Measurements from ENCODE around the gene PML. TPM values are rescaled to one million over a fixed set of nuclear protein-coding genes. Genes with fewer than 3 reads are reported as not detected.

Gene PML
- total and polyA plus RNA-seq, 9 of the 15 experiments (the other 6 are each of a cell fraction or from before 2014, with no cell fraction given): 5.0 to 50.7 (median 10.1) TPM

- TF ChIP-seq PREB (CRISPR knock-in tag; IDR thresholded peaks at IDR 0.05) (no peak), UBTF (IDR thresholded peaks at IDR 0.05; ENCODE audit: borderline replicate concordance in 1 of 2, low read depth in 2 of 2, low read length in 2 of 2) (no peak), CAMTA2 (CRISPR knock-in tag; conservative IDR thresholded peaks at IDR 0.05) (no peak), ZNF175 (CRISPR knock-in tag; IDR thresholded peaks at IDR 0.05; ENCODE audit: low read depth) (no peak), XRCC3 (IDR thresholded peaks at IDR 0.05) (no peak), TCF15 (CRISPR knock-in tag; IDR thresholded peaks at IDR 0.05) (no peak), FOXJ3 (CRISPR knock-in tag; IDR thresholded peaks at IDR 0.05) (no peak), TFAM (CRISPR knock-in tag; conservative IDR thresholded peaks at IDR 0.05) (no peak), ZBTB11 (CRISPR knock-in tag; IDR thresholded peaks at IDR 0.05) (no peak), TBL1XR1 (IDR thresholded peaks at IDR 0.05; ENCODE audit: low read length in 2 of 2) (no peak), SETDB1 (IDR thresholded peaks at IDR 0.05; ENCODE audit: low read length) (no peak), FOXP4 (CRISPR knock-in tag; IDR thresholded peaks at IDR 0.05; ENCODE audit: borderline replicate concordance) (no peak), BHLHE40 (IDR thresholded peaks at IDR 0.05; ENCODE audit: low read length) (no peak), NUFIP1 (IDR thresholded peaks at IDR 0.05; ENCODE audit: partially characterized antibody) (no peak), JUND (IDR thresholded peaks at IDR 0.05; ENCODE audit: borderline replicate concordance, low read depth, low read length) (no peak), JUND (tag; IDR thresholded peaks at IDR 0.05; ENCODE audit: borderline replicate concordance, low read depth, low read length) (no peak)
- TF ChIP-seq, protein P1, sequence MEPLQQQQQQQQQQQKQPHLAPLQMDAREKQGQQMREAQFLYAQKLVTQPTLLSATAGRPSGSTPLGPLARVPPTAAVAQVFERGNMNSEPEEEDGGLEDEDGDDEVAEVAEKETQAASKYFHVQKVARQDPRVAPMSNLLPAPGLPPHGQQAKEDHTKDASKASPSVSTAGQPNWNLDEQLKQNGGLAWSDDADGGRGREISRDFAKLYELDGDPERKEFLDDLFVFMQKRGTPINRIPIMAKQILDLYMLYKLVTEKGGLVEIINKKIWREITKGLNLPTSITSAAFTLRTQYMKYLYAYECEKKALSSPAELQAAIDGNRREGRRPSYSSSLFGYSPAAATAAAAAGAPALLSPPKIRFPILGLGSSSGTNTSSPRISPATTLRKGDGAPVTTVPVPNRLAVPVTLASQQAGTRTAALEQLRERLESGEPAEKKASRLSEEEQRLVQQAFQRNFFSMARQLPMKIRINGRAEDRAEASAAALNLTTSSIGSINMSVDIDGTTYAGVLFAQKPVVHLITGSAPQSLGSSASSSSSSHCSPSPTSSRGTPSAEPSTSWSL (CRISPR knock-in tag; IDR thresholded peaks at IDR 0.05; ENCODE audit: borderline replicate concordance): no peak
These were observed 1.8 kb downstream of the PML start (continued) for GRCh38 chr15:73996267-73996666.

All from K562 (cell line).